T-helper 2 cell (primary cell): ENCODE results near the gene F5.
"Not testable (repeated sequence)": the region's sequence is repeated elsewhere in the genome, so short reads cannot be mapped to it uniquely, and the experiment has no call there.

ENCODE experiments used
- DNase-seq, 5 experiments: peaks; one replicate each; pipeline versions ENCODE4 v3.0.0 to v3.0.0-alpha.2; 2012 to 2022

F5 gene

GRCh38 chr1:169538998-169539871 is 47.0 kb downstream of the F5 start:
- no peak for DNase-seq

DNA sequence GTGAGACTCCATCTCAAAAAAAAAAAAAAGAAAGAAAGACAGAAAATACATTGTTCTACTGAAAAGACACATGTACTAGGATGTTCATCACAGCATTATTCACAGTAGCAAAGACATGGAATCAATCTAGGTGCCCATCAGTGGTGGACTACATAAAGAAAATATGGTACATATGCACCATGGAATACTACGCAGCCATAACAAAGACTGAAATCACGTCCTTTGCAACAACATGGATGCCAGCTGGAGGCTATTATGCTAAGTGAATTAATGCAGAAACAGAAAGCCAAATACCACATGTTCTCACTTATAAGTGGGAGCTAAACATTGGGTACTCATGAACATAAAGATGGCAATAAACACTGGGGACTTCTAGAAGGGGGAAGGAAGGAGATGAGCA is 51.6 kb downstream of the F5 start:
- no peak for DNase-seq

GRCh38 chr1:169533528-169534190 is 52.6 kb downstream of the F5 start:
- DNase-seq = not testable (repeated sequence)

DNA sequence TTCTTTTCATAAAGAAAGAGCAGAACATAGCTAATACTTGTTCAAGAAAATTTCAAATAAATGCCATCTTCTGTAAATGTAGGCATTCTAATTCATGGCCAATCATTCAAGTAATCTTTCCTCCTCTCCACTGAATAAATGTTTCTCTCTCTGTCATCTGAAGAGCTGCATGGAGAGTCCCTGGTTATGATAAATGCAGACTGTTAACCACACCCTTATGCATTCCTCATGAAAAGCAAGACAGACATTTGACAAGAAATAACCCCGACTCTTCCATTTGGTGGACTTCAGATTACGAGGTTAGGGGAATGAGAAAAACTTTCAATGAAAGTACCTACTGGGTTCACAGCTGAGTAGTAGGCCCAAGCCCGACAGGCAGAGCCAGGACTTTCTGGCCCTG is 55.8 kb downstream of the F5 start:
- DNase-seq = no peak

- peak in 1 of 5 experiments; percentile 54 for DNase-seq
Observed at GRCh38 chr1:169529068-169529642, 57.1 kb downstream of the F5 start.

- DNase-seq = no peak
Observed at GRCh38 chr1:169528215-169529067, 57.8 kb downstream of the F5 start.

GRCh38 chr1:169527451-169528214 is 58.6 kb downstream of the F5 start:
- no peak for DNase-seq

GRCh38 chr1:169527001-169527400 is 59.3 kb downstream of the F5 start:
- no peak for DNase-seq

GRCh38 chr1:169526120-169526832 is 60.0 kb downstream of the F5 start:
- no peak for DNase-seq

DNA sequence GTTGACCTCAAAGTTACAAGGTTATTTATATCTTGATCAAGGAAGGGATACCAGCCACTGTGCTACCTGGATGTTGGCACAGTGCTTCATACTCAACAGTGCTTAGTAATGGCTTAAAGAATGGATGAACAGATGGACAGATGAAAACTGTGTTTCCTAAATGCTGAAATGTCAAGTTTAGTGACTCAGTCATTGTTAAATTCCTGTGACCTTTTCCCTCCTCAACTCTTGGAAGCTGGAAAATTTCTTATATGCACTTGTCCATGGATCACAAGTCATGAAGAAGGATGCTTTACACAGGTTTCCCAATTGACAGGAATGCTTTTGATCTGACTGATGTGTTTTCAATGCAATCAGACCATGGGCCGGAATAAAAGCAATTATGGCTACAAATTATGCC is 60.9 kb downstream of the F5 start:
- DNase-seq = no peak

DNA sequence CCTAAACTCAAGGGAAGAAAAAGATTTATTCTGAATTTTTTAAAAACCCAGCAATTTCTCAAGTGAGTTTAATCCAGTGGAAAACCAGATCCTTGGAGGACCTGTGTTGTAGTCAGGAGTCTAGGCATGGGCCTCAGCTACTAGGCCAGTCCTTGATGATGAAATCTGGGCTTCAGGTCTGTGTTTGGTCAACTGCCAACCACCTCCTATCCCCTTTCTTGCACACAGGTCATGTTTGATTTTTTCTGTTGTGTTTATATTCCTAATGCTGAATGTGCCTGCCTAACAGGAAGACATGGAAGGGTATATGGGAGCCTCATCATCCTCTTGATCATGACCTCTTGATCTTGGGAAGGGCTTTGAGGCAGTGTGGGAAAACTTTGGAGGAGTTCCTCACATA is 62.4 kb downstream of the F5 start:
- DNase-seq = no peak

DNA sequence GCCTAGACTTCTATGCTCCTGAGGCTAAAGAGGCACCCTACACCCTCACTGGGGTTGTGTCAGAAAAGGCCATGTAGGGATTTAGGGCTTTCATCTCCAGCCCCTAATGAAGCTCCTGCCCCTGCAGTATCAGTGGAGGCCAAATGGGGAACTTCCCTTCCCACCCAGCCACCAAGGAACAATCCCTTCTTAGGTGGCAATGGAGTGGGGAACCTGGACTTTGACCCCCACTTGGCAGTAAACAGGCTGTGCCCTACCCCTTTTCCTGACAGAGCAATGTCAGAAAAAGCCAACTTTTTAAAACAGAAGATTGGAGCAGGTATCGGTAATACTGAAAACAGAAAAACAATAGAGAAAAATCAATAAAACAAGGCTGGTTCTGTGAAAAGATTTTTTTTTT is 65.1 kb downstream of the F5 start:
- DNase-seq = no peak

DNA sequence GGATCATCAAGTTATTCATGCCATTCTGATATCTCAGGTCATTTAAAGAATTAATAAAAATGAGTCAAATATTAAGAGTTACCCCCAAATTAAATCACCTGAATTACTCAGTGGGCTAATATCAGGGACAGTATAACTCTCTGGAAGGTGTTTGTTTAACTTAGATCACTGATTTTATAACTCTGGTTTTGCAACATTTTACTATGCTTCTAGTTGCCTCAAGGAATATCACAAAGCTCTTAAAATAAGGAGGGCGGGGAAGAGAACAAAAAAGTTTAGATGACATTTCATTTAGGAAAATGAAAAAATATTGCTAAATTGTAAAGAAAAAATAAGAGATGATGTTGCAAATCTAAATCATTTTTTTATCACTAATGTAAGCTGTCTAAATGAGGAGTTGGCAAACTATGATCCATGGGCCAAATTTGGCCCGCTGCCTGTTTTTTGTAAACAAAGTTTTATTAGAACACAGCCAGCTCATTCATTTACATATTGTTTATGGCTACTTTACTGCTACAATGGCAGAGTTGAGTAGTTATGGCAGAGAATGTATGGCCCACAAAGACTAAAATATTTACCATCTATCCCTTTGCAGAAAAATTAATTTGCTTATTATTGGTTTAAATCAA is 68.6 kb downstream of the F5 start:
- no peak for DNase-seq

GRCh38 chr1:169515641-169516040 is 70.6 kb downstream of the F5 start:
- DNase-seq = no peak

GRCh38 chr1:169514566-169515270 is 71.6 kb downstream of the F5 start:
- no peak for DNase-seq

DNA sequence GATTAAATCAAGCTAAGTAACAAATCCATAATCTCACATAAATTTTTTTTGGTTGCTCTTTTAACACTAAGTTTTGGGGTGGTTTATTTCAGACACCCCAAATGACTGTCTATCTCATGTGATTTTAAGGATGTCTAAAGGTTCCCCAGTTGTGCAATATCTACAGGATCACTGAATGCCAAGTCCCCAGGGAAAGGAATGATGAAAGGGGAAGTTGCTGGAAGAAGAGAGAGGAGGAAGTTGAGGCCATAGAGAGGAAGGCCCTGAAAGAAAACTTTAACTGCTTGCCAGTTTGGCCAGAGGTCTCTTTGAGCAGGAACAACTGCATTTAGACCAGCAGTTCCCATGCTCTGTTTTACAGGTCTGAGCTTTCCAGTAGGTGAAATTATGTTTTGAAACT is 73.1 kb downstream of the F5 start:
- no peak for DNase-seq

DNA sequence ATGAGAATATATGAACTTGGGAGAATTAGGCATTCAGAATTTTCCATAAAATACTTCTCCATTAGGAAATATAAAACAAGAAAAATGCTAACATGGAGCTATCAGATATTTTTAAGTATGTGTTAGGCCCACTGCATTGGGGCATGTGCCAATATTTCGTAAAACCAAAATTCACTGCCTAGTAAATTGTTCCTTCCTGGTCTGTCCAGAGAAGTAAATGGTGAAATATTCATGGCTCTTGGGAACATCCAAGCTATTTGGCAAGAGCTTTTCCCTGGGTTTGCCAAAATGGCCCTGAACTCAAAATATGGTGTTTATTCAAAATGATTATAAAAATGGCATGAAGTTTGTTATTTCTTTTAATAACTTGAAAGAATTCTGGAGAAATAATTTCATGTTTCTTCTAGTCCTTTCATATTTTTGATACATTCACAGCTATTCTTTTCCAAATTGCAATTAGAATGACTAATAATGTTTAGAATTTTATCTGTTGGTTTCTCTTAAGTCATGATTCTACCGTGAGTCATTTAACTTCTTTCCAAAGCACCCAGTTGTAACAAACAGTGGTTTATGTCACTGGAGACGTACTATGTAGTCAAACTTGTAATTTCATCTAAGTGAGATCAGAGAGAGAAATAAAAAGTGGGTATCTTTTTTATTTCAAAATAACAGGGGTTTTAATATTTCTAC is 74.8 kb downstream of the F5 start:
- DNase-seq = peak in 1 of 5 experiments; percentile 30

- DNase-seq = no peak
Observed at GRCh38 chr1:169510060-169510459, 76.2 kb downstream of the F5 start.

- no peak for DNase-seq
Observed at GRCh38 chr1:169509354-169509753, 76.9 kb downstream of the F5 start.
